ENCODE results near the gene PAK4. TPM values are rescaled to one million over a fixed set of nuclear protein-coding genes. Genes with fewer than 3 reads are reported as not detected.

PAK4 gene
- total and polyA plus RNA-seq, 3 donors from 2014 or later: 61.0 to 88.3 (median 84.3) TPM

DNA sequence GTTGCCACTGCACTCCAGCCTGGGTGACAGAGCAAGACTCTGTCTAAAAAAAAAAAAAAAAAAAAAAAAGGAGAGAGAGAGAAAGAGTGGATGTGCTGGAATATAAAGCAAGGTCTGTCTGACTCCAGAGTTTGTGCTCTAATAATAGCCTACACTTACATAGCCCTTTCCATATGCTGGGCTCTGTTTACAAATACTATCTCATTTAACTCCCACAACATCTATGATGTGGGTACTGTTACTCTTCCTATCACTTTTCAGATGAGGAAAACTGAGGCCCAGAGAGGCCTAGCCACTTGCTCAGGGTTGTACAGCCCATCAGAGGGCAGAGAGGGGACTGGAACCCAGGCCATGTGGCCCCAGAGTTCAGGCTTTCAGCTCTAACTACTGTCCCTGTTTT lies 15.9 kb upstream of the PAK4 start:
- TF ChIP-seq, protein P1, sequence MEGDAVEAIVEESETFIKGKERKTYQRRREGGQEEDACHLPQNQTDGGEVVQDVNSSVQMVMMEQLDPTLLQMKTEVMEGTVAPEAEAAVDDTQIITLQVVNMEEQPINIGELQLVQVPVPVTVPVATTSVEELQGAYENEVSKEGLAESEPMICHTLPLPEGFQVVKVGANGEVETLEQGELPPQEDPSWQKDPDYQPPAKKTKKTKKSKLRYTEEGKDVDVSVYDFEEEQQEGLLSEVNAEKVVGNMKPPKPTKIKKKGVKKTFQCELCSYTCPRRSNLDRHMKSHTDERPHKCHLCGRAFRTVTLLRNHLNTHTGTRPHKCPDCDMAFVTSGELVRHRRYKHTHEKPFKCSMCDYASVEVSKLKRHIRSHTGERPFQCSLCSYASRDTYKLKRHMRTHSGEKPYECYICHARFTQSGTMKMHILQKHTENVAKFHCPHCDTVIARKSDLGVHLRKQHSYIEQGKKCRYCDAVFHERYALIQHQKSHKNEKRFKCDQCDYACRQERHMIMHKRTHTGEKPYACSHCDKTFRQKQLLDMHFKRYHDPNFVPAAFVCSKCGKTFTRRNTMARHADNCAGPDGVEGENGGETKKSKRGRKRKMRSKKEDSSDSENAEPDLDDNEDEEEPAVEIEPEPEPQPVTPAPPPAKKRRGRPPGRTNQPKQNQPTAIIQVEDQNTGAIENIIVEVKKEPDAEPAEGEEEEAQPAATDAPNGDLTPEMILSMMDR (IDR thresholded peaks at IDR 0.05): no peak
- TF ChIP-seq POLR2A (IDR thresholded peaks at IDR 0.05): no peak
- DNase-seq: no peak
- Histone ChIP-seq H3K4me1 (peaks cover 14% of the 10 kb centered on the region), H3K9me3 (no peaks in the 10 kb centered on the region), H3K36me3 (ENCODE audit: low read depth, missing control alignments) (no peaks in the 10 kb centered on the region), H3K27me3 (no peaks in the 10 kb centered on the region), H3K27ac (no peak overlapping the region), H3K4me3 (no peak overlapping the region)
- intact Hi-C loops (cut with DNase I; ENCODE audit: low total_unique reads): no loop called here

- intact Hi-C loops (cut with DNase I; ENCODE audit: low total_unique reads): no loop called here
- TF ChIP-seq, protein P1 (IDR thresholded peaks at IDR 0.05): peak; percentile 65 to 83 (median 82)
- TF ChIP-seq POLR2A (IDR thresholded peaks at IDR 0.05): no peak
- peak; percentile 79 for DNase-seq
- H3K9me3 ChIP-seq: no peaks in the 10 kb centered on the region
- H3K36me3 ChIP-seq (ENCODE audit: low read depth, missing control alignments): no peaks in the 10 kb centered on the region
- no peaks in the 10 kb centered on the region for H3K27me3 ChIP-seq
- no peak overlapping the region for H3K27ac ChIP-seq
- peaks cover 8% of the 10 kb centered on the region for H3K4me1 ChIP-seq
- 41 to 45% methylated on average over 6 to 16 of the region's 16 CpGs for WGBS, 2 donors
- no peak overlapping the region for H3K4me3 ChIP-seq
Observed at GRCh38 chr19:39110263-39110967, 15.2 kb upstream of the PAK4 start.

DNA sequence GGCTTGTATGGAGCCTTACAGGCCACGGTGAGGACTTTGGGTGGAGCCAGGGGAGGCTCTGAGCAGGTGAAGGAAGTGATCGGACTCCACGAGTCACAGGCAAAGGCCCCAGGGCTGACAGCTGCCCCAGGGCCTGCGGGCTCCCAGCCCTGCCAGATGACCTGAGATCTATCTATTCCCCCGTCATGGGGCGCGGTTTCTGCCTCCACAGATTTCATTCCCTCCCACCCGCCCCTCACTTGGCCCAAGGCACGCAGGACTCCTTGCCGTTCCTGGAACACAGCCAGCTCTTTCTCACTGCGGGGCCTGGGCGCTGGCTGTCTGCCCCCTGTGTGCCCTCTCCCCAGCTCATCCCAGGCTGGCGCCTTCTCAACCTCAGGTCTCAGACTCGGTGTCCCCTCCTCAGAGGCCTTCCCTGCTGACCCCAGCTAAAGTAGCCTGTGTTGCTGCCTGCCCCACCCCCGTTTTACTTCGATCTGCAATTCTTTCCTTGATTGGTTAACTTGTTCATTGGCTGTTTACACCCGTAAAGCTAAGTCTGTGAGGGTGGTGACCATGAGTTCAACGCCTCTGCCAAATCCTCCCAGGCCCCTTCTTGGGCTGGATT lies 13.9 kb upstream of the PAK4 start:
- TF ChIP-seq POLR2A (IDR thresholded peaks at IDR 0.05): no peak
- TF ChIP-seq, protein P1 (IDR thresholded peaks at IDR 0.05): no peak
- Histone ChIP-seq H3K36me3 (ENCODE audit: low read depth, missing control alignments) (no peaks in the 10 kb centered on the region), H3K4me1 (peaks cover 5% of the 10 kb centered on the region), H3K9me3 (no peaks in the 10 kb centered on the region), H3K4me3 (no peak overlapping the region), H3K27ac (no peak overlapping the region), H3K27me3 (no peaks in the 10 kb centered on the region)
- 45 to 52% methylated on average over 16 to 18 of the region's 18 CpGs for WGBS, 2 donors
- intact Hi-C loops (cut with DNase I; ENCODE audit: low total_unique reads): no loop called here
- DNase-seq: no peak

DNA sequence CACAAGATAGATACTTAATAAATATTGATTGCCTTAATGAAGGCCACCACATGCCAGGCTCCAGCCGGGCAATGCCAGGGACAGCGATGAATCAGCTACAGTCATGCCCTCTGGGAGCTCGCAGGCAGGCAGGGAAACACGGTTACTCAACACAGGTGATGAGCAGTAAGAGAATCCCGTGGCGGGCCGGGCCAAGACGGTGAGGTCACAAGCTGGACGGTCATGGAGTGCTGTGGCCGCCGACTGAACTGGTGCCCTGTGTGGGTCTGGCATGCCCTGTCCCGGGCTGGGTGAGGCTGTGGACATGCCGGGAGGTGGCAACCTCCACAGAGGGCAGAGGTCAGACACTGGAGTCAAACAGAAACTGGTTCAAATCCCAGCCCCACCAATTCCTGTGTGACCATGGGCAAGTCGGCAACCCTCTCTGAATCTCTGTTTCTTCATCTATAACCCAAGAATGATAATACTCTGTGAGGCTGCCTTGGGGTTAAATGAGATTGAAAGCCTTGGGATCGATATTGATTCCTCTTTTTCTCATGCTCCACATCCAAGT lies 13.2 kb upstream of the PAK4 start:
- Histone ChIP-seq H3K27me3 (no peaks in the 10 kb centered on the region), H3K9me3 (no peaks in the 10 kb centered on the region), H3K27ac (no peak overlapping the region), H3K36me3 (ENCODE audit: low read depth, missing control alignments) (no peaks in the 10 kb centered on the region), H3K4me1 (peaks cover 5% of the 10 kb centered on the region), H3K4me3 (no peak overlapping the region)
- TF ChIP-seq, protein P1 (IDR thresholded peaks at IDR 0.05): no peak
- TF ChIP-seq POLR2A (IDR thresholded peaks at IDR 0.05): no peak
- intact Hi-C loops (cut with DNase I; ENCODE audit: low total_unique reads): no loop called here
- 87 to 90% methylated on average over 15 of the region's 15 CpGs for WGBS, 2 donors
- DNase-seq: no peak
